22Rv1 (cell line): ENCODE measurements around the gene RFFL.
"Not testable (repeated sequence)": the region's sequence is repeated elsewhere in the genome, so short reads cannot be mapped to it uniquely, and the experiment has no call there.

Experiments
- H3K27ac ChIP-seq: fragments of 450-650 bp; 2 replicates; pipeline ENCODE4 v1.5.1; 2017
- ZFX ChIP-seq: fragments of 450-650 bp; IDR thresholded peaks from 2 replicates; pipeline ENCODE4 v1.6.1; 2017; ENCODE audit warnings: antibody characterized with exemption, borderline replicate concordance
- TF ChIP-seq, protein P1 (sequence below): fragments of 450-650 bp; IDR thresholded peaks from 2 replicates; pipeline ENCODE4 v1.5.1; 2017; ENCODE audit warnings: mild to moderate bottlenecking

RFFL gene

DNA sequence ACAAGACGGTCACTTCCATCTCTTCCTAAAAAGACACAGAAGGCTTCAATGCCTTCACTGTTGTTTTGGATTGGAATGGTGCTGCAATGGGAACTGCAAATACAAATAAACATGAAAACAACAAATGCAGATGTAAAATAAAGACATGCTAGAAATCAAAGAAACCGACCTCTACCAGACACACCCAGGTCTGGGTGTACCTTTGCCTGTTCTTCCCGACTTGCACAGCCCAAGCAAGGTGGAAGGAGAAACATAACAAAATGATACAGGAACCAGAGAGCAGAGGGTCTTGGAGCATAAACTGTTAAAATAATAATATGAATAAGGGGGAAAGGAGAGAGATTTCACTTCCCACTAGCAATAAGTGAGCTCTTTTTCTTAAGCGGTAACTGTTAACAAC, 17.3 kb downstream of the RFFL start:
- TF ChIP-seq, protein P1, sequence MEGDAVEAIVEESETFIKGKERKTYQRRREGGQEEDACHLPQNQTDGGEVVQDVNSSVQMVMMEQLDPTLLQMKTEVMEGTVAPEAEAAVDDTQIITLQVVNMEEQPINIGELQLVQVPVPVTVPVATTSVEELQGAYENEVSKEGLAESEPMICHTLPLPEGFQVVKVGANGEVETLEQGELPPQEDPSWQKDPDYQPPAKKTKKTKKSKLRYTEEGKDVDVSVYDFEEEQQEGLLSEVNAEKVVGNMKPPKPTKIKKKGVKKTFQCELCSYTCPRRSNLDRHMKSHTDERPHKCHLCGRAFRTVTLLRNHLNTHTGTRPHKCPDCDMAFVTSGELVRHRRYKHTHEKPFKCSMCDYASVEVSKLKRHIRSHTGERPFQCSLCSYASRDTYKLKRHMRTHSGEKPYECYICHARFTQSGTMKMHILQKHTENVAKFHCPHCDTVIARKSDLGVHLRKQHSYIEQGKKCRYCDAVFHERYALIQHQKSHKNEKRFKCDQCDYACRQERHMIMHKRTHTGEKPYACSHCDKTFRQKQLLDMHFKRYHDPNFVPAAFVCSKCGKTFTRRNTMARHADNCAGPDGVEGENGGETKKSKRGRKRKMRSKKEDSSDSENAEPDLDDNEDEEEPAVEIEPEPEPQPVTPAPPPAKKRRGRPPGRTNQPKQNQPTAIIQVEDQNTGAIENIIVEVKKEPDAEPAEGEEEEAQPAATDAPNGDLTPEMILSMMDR: no peak
- TF ChIP-seq ZFX: no peak
- H3K27ac ChIP-seq: no peak overlapping the region

DNA sequence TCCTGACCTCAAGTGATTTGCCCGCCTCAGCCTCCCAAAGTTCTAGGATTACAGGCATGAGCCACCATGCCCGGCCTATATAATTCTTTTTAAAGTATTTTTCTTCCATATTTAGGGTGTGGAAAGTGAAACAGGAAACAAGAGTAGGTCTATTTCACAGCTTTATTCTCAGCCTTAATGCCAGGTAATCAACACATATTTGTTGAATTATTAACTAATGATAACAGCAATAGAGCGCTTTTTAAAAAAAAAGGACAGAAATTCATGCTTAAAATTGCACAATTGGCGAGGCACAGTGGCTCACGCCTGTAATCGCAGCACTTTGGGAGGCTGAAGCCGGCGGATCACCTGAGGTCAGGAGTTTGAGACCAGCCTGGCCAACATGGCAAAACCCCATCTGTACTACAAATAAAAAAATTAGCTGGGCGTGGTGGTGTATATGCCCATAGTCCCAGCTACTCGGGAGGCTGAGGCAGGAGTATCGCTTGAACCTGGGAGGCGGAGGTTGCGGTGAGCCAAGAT, 18.0 kb downstream of the RFFL start:
- not testable (repeated sequence) for H3K27ac ChIP-seq

DNA sequence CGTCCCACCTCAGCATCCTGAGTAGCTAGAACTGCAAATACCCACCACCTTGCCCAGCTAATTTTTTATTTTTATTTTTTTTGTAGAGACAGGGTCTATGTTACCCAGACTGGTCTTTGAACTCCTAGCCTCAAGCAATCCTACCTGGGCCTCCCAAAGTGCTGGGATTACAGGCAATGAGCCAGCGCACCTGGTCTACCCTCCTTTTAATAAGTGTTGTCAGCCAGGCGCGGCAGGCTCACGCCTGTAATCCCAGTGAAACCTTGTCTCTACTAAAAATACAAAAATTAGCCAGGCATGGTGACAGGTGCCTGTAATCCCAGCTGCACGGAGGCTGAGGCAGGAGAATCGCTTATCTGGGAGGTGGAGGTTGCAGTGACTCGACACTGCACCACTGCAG, 19.3 kb downstream of the RFFL start:
- no peak for TF ChIP-seq ZFX
- TF ChIP-seq, protein P1: no peak
- H3K27ac ChIP-seq: no peak overlapping the region

DNA sequence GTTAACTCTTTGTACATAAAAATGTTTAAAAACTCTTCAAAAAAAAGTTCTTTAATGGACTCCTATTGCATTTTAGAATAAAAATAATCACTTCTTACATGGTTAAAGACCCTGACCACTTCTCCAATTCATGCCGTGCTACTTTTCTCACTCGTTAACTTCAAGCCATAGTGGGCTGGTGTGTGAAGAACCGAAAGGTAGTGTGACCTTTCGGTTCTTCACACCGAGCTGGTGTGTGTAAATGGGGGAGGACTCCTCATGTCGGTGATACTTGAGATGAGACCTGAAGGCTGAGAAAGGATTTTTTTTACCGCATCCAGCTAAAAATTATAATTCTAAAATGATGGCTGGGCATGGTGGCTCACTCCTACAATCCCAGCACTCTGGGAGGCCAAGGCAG, 22.1 kb downstream of the RFFL start:
- no peak for TF ChIP-seq ZFX
- TF ChIP-seq, protein P1: no peak
- no peak overlapping the region for H3K27ac ChIP-seq

DNA sequence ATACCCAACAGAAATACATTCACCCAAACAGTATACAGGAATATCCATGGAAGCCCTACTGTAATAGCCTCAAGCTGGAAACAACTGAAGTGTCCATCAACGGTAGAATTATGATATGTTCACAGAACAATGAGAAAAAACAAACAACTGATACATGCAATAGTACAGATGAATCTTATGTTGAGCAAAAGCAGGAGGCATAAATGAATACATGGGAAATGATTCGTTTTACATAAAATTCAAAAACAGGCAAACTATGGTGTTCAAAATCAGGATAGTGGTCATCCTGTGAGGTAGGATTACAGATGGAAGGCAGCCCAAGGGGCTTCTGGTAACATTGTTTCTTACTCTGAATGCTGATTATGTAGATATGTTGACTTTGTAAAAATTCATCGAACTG, 25.1 kb downstream of the RFFL start:
- H3K27ac ChIP-seq: no peak overlapping the region
- TF ChIP-seq, protein P1: no peak
- no peak for TF ChIP-seq ZFX

DNA sequence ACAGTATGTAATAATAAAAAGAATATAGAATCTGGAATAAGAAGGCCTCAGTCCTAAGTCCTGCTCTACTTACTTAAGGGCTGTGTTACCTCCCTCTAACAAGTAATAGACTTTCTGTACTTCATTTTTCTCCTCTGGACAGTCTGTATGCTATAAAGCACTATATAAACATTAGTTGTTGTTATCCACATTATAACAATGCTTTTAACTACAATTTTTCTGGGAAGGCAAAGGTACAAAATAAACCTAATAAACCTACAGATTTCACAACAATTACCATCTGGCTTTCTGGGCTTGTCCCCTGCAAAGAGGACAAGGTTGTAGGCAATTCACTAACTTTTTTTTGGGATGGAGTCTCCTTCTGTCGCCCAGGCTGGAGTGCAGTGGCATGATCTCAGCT, 32.7 kb downstream of the RFFL start:
- H3K27ac ChIP-seq: no peak overlapping the region
- no peak for TF ChIP-seq ZFX
- TF ChIP-seq, protein P1: no peak

DNA sequence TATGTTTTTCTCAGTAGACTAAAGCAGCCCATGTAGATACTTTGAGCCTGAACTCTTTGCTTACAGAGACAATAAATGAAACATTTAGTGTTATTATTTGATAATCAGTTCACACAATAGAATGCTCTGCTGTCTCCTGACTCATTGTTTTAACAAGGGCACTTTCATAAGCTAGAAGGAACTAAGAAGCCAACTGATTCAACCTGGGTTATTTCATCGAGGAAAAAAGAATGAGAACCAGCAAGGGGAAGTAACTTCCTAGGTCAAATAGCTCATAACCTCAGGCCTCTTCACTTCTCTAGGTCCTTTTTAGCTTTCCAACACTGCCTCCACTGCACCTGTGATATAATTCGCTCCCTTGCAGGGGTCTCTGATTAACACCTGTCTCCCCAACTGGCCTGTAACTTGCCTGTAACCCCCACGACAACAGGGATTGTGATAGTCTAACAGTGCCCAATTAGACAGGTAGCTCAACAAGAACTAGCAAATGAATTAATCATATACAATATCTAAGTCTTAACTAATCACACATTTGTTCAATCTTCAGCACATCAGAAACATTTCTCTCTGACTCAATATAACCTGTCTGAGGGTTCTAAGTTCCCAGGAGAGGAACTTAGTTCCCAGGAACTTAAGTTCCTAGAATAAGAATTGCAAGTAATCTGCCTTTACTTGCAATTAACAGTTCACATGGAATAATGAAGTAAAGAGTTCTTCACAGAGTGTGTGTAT, 34.8 kb downstream of the RFFL start:
- no peak overlapping the region for H3K27ac ChIP-seq
- TF ChIP-seq, protein P1: no peak
- TF ChIP-seq ZFX: no peak

DNA sequence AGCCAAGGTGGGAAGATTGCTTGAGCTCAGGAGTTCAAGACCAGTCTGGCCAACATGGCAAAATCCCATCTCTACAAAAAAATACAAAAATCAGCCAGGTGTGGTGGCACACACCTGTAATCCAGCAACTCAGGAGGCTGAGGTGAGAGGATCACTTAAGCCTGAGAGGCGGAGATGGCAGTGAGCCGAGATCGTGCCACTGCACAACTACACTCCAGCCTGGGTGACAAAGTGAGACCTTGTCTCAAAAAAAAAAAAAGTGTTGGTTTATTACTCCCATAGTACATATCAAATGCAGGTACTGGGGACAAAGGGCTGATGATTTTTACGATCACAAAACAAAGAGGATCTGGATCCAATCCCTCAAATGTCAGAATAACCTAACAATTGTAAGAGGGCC, 35.4 kb downstream of the RFFL start:
- H3K27ac ChIP-seq: not testable (repeated sequence)
